K562 (cell line): ENCODE measurements around the gene KMT2C. TPM values are rescaled to one million over a fixed set of nuclear protein-coding genes. Genes with fewer than 3 reads are reported as not detected.
"Not testable (repeated sequence)": the region's sequence is repeated elsewhere in the genome, so short reads cannot be mapped to it uniquely, and the experiment has no call there.

Source experiments
- ATAC-seq: fragments of 200-7000 bp; cut with Tn5 transposase; 3 replicates; pipeline ENCODE4 v1.9.1; 2020; ENCODE audit warnings: moderate library complexity
- BruUV-seq: library from RNA; stranded (reverse); fragments of 400-500 nt; replicated peaks from 2 replicates; lab custom pipeline; 2021; lab: Mats Ljungman, UMichigan
- CTCF ChIA-PET: fragments of 300-600 bp; formaldehyde crosslinking; extraction: SDS; loops from one replicate; lab custom pipeline; 2021; ENCODE audit warnings: low intra/inter-chr PET ratio; lab: Yijun Ruan, JAX
- POLR2A ChIA-PET: fragments of 300-600, 350-650 bp; sonication (Branson Sonifier 250); formaldehyde crosslinking; extraction: SDS; loops from one replicate; lab custom pipeline; 2021; ENCODE audit warnings: antibody characterized with exemption, inconsistent platforms; lab: Yijun Ruan, JAX
- DNase-seq, 4 experiments: peaks; one replicate each; pipeline versions ENCODE4 v3.0.0 to v3.0.0-alpha.2; 2011 to 2018; ENCODE audit warnings: low spot score in 3 of 4, mixed read lengths in 3 of 4; ENCODE audit errors: extremely low read depth in 1 of 4
- FAIRE-seq: peaks from 2 replicates; lab custom pipeline; 2011; peaks lifted over from hg19 to GRCh38; lab: Jason Lieb, UNC
- H2AFZ ChIP-seq: 2 replicates; pipeline ENCODE4 v1.6.0; 2011; ENCODE audit warnings: low read depth, low read length, control low read depth, inconsistent platforms
- H3K27ac ChIP-seq: fragments of 200-600 bp; 3 replicates; pipeline ENCODE4 v1.8.0; 2011; ENCODE audit warnings: low read depth, mild to moderate bottlenecking, control low read depth, inconsistent platforms, low read length, moderate library complexity, mixed read lengths; ENCODE audit errors: extremely low read depth
- H3K27me3 ChIP-seq, 2 experiments: fragments of 300-600 bp in 1 of 2; 2 replicates in 1 of 2; 3 replicates in 1 of 2; pipeline versions ENCODE4 v1.6.0 to v1.8.0; 2011; ENCODE audit warnings: inconsistent platforms in 2 of 2, low read length in 2 of 2, mild to moderate bottlenecking in 1 of 2, mixed read lengths in 1 of 2, moderate library complexity in 1 of 2; ENCODE audit not compliant: control insufficient read depth in 2 of 2, insufficient read depth in 2 of 2
- H3K36me3 ChIP-seq: fragments of 300-600 bp; 3 replicates; pipeline ENCODE4 v1.8.0; 2011; ENCODE audit warnings: mild to moderate bottlenecking, low read length, inconsistent platforms; ENCODE audit not compliant: control insufficient read depth, insufficient read depth
- H3K4me1 ChIP-seq, 2 experiments: fragments of 200-600 bp in 1 of 2; replicated peaks in 1 of 2; 2 replicates in 1 of 2; 3 replicates in 1 of 2; pipeline versions ENCODE4 v1.5.1 to v1.8.0; 2011; ENCODE audit warnings: inconsistent platforms in 2 of 2, low read length in 2 of 2, mild to moderate bottlenecking in 1 of 2, mixed read lengths in 1 of 2, moderate library complexity in 1 of 2; ENCODE audit not compliant: control insufficient read depth in 2 of 2, insufficient read depth in 2 of 2
- H3K4me2 ChIP-seq: 2 replicates; pipeline ENCODE4 v1.6.1; 2011; ENCODE audit warnings: low read length, control low read depth, inconsistent platforms, mixed read lengths; ENCODE audit not compliant: insufficient read depth
- H3K4me3 ChIP-seq: fragments of 200-600 bp; sonication (generic), shearing (Covaris generic); 2 replicates; pipeline ENCODE4 v1.5.1; 2016; ENCODE audit warnings: control low read depth, inconsistent platforms
- H3K79me2 ChIP-seq: fragments of 200-600 bp; 3 replicates; pipeline ENCODE4 v1.8.0; 2011; ENCODE audit warnings: low read length, inconsistent platforms; ENCODE audit not compliant: control insufficient read depth, insufficient read depth
- H3K9ac ChIP-seq, 2 experiments: 2 replicates each; pipeline versions ENCODE4 v1.6.0 to v1.6.1; 2011; ENCODE audit warnings: low read depth in 2 of 2, low read length in 2 of 2, control low read depth in 1 of 2, inconsistent platforms in 1 of 2, mild to moderate bottlenecking in 1 of 2, mixed read lengths in 1 of 2; ENCODE audit not compliant: insufficient read depth in 1 of 2
- H3K9me1 ChIP-seq: one replicate; pipeline ENCODE4 v1.6.0; 2011; ENCODE audit warnings: inconsistent platforms, mild to moderate bottlenecking, low read length, moderate library complexity; ENCODE audit not compliant: control insufficient read depth, insufficient read depth
- H3K9me3 ChIP-seq: replicated peaks from 2 replicates; pipeline ENCODE4 v1.5.1; 2011; ENCODE audit warnings: low read depth, low read length, inconsistent platforms; ENCODE audit not compliant: control insufficient read depth, insufficient read depth
- H4K20me1 ChIP-seq: replicated peaks from 2 replicates; pipeline ENCODE4 v1.6.1; 2011; ENCODE audit warnings: low read length, inconsistent platforms, mixed read lengths; ENCODE audit not compliant: control insufficient read depth, insufficient read depth
- ATF1 ChIP-seq, 2 experiments: fragments of 450-650 bp in 1 of 2; IDR thresholded peaks; 2 replicates each; pipeline ENCODE4 v1.6.1; 2016; ENCODE audit warnings: missing compliant biosample characterization in 1 of 2, missing genetic modification characterization in 1 of 2
- E2F6 ChIP-seq, 2 experiments: IDR thresholded peaks; 2 replicates each; pipeline ENCODE4 v1.6.1; 2011; ENCODE audit warnings: borderline replicate concordance in 1 of 2, control low read depth in 1 of 2, low read depth in 1 of 2, low read length in 1 of 2, mild to moderate bottlenecking in 1 of 2, mixed read lengths in 1 of 2, moderate library complexity in 1 of 2; ENCODE audit not compliant: insufficient read depth in 1 of 2, insufficient read length in 1 of 2, poor library complexity in 1 of 2, severe bottlenecking in 1 of 2; ENCODE audit errors: extremely low read depth in 1 of 2
- KDM5B ChIP-seq: fragments of 200-600 bp; sonication (generic); IDR thresholded peaks from 2 replicates; pipeline ENCODE4 v1.6.1; 2012; ENCODE audit warnings: low read depth, mild to moderate bottlenecking, moderate library complexity, low read length, control low read depth, inconsistent platforms; ENCODE audit not compliant: insufficient replicate concordance
- MTA3 ChIP-seq: fragments of 450-650 bp; formaldehyde crosslinking; IDR thresholded peaks from 2 replicates; pipeline ENCODE4 v1.6.1; 2017; ENCODE audit warnings: mild to moderate bottlenecking, borderline replicate concordance
- NFE2 ChIP-seq: IDR thresholded peaks from 2 replicates; pipeline ENCODE4 v1.6.1; 2014; ENCODE audit warnings: antibody characterized with exemption, low read depth
- SIN3A ChIP-seq, 2 experiments: fragments of 150-350 bp in 1 of 2; IDR thresholded peaks; 2 replicates each; pipeline ENCODE4 v1.6.1; 2011 to 2016; ENCODE audit warnings: borderline replicate concordance in 2 of 2, low read depth in 2 of 2, low read length in 2 of 2, mild to moderate bottlenecking in 2 of 2, moderate library complexity in 2 of 2; ENCODE audit not compliant: control insufficient read depth in 1 of 2
- SMAD4 ChIP-seq: fragments of 250-450 bp; sonication (Bioruptor Pico); conservative IDR thresholded peaks from 2 replicates; pipeline ENCODE4 v1.8.0; 2021; ENCODE audit warnings: inconsistent platforms, mild to moderate bottlenecking, moderate library complexity
- TAF1 ChIP-seq: IDR thresholded peaks from 2 replicates; pipeline ENCODE4 v1.6.1; 2011; ENCODE audit warnings: mild to moderate bottlenecking, low read length, moderate library complexity; ENCODE audit not compliant: insufficient read depth, control insufficient read depth, severe bottlenecking; ENCODE audit errors: extremely low read depth
- UBTF ChIP-seq, 2 experiments: IDR thresholded peaks; 2 replicates each; pipeline ENCODE4 v1.6.1; 2012; ENCODE audit warnings: improper control_type of control experiment in 2 of 2, low read depth in 2 of 2, low read length in 2 of 2, borderline replicate concordance in 1 of 2
- WGBS: fragments of 100-300 bp; shearing (Covaris generic); methylation state at CpG from one replicate; pipeline ENCODE4 v1.1.6; 2016; ENCODE audit warnings: low coverage, mixed read lengths; ENCODE audit not compliant: insufficient coverage; ENCODE audit errors: missing lambda C conversion rate; 5-methylcytosine and 5-hydroxymethylcytosine counted together
- in situ Hi-C: fragments of 300-500 bp; cut with MboI; formaldehyde crosslinking; loops from 4 replicates; pipeline ENCODE4 v1.15.0; 2018; ENCODE audit warnings: inconsistent platforms, mixed read lengths
- intact Hi-C: fragments of 100-400 bp; cut with micrococcal nuclease; formaldehyde crosslinking; loops from 2 replicates; pipeline ENCODE4 v1.14.2; 2022
- polyA plus RNA-seq, 8 experiments: library from polyadenylated mRNA; depleted of rRNA in 4 of 8; stranded (reverse) in 5 of 8; unstranded in 3 of 8; fragments of >200 nt; fragmentation: Nextera tagmentation in 2 of 8; fragmentation: Illumina TruSeq in 1 of 8; extraction: Ambion mirVana in 2 of 8; extraction: Trizol in 1 of 8; gene quantifications; 2 replicates each; pipeline versions ENCODE4 v1.2.1 to v1.2.3, GENCODE V29; 2011 to 2014; ENCODE audit warnings: inconsistent platforms in 1 of 8, missing spikeins in 1 of 8
- total RNA-seq, 7 experiments: library from RNA; depleted of rRNA in 6 of 7; stranded (reverse); fragments of >200 nt in 6 of 7; fragmentation: Illumina TruSeq in 2 of 7; extraction: Trizol in 2 of 7; gene quantifications; 2 replicates each; pipeline versions ENCODE4 v1.2.1 to v1.2.3, GENCODE V29; 2011 to 2021; ENCODE audit warnings: low replicate concordance in 1 of 7

KMT2C gene
- total and polyA plus RNA-seq, 9 of the 15 experiments (the other 6 are each of a cell fraction or from before 2014, with no cell fraction given): 4.9 to 67.8 (median 27.1) TPM

- ATAC-seq (peak; percentile 32), DNase-seq (peak in 2 of 4 experiments; percentile 11 to 65), FAIRE-seq (peak; percentile 68)
- H3K79me2 ChIP-seq: peaks cover 59% of the 10 kb centered on the region
- H3K27me3 ChIP-seq; CTCF ChIA-PET; H3K36me3 ChIP-seq; BruUV-seq; H3K9me3 ChIP-seq; in situ Hi-C loops; H3K9me1 ChIP-seq; TF ChIP-seq ATF1 (CRISPR knock-in tag; IDR thresholded peaks at IDR 0.05): not testable (repeated sequence)
- H3K9ac ChIP-seq: peak overlapping the region; percentile 91 to 93
- peak overlapping the region; percentile 97 for H3K4me2 ChIP-seq
- POLR2A ChIA-PET: interaction anchor here (1.7 to 2.0 kb wide), 2 partner anchors 35 to 71 kb away, joined by 5 to 6 read pairs; no protein-coding TSS in a partner anchor
- peak overlapping the region; percentile 97 for H3K4me3 ChIP-seq
- WGBS: under 1% methylated on average over 58 of the region's 58 CpGs
- peaks cover 11% of the 10 kb centered on the region; the same call in 1 of the 2 replicates for H4K20me1 ChIP-seq
- intact Hi-C loops: loop anchor here (2.0 to 5.0 kb wide), 2 partner anchors 62 to 94 kb away; no protein-coding TSS in a partner anchor
- peak overlapping the region; percentile 94 for H3K27ac ChIP-seq
- peak overlapping the region; percentile 53 for H2AFZ ChIP-seq
- peaks cover 15 to 18% of the 10 kb centered on the region in 2 experiments; a peak in 4 of 5 replicates for H3K4me1 ChIP-seq
- TF ChIP-seq SIN3A (IDR thresholded peaks at IDR 0.05; ENCODE audit: borderline replicate concordance in 2 of 2, control insufficient read depth in 1 of 2, low read depth in 2 of 2, low read length in 2 of 2) (peak in 1 of 2 experiments; percentile 30; a peak in 1 of 4 replicates), ATF1 (tag; IDR thresholded peaks at IDR 0.05) (0 out of 2 replicates have a peak, but pooled peaks have one; percentile 4), KDM5B (peak; percentile 19), TAF1 (peak; percentile 15), NFE2 (peak; percentile 26; the same call in 1 of the 2 replicates), E2F6 (IDR thresholded peaks at IDR 0.05; ENCODE audit: borderline replicate concordance in 1 of 2, extremely low read depth in 1 of 2, insufficient read depth in 1 of 2, insufficient read length in 1 of 2, low read depth in 1 of 2, low read length in 1 of 2, poor library complexity in 1 of 2, severe bottlenecking in 1 of 2) (peak in 1 of 2 experiments; percentile 11), UBTF (IDR thresholded peaks at IDR 0.05; ENCODE audit: borderline replicate concordance in 1 of 2, low read depth in 2 of 2, low read length in 2 of 2) (peak in 1 of 2 experiments; percentile 60; a peak in 2 of 4 replicates), SMAD4 (CRISPR knock-in tag) (peak; percentile 6; the same call in 1 of the 2 replicates), MTA3 (peak; percentile 47; the same call in 1 of the 2 replicates)
Observed at GRCh38 chr7:152434511-152435383, 1.1 kb downstream of the KMT2C start.
